GM12865 (cell line): Measurements from ENCODE around the gene MCHR1.
"Not testable (repeated sequence)": the region's sequence is repeated elsewhere in the genome, so short reads cannot be mapped to it uniquely, and the experiment has no call there.

Source experiments
- DNase-seq: peaks from one replicate; pipeline ENCODE4 v3.0.0; 2010; ENCODE audit warnings: low read depth
- H3K4me3 ChIP-seq: 2 replicates; pipeline ENCODE4 v1.5.1; 2011; ENCODE audit warnings: mild to moderate bottlenecking, low read depth, low read length, control low read depth
- CTCF ChIP-seq: IDR thresholded peaks from 2 replicates; pipeline ENCODE4 v1.5.1; 2011; ENCODE audit warnings: low read length, control low read depth, low read depth, inconsistent platforms; ENCODE audit not compliant: insufficient read depth; ENCODE audit errors: missing control alignments

Gene MCHR1

GRCh38 chr22:40648386-40648785, 30.9 kb upstream of the MCHR1 start:
- H3K4me3 ChIP-seq = no peak overlapping the region
- no peak for DNase-seq
- no peak for TF ChIP-seq CTCF

GRCh38 chr22:40651057-40651456, 28.2 kb upstream of the MCHR1 start:
- no peak for TF ChIP-seq CTCF
- H3K4me3 ChIP-seq = peak overlapping the region; percentile 71
- DNase-seq = no peak

GRCh38 chr22:40651563-40652501, 27.5 kb upstream of the MCHR1 start:
- H3K4me3 ChIP-seq = peak overlapping the region; percentile 71
- TF ChIP-seq CTCF = no peak
- DNase-seq = peak; percentile 88

- DNase-seq = no peak
- no peak for TF ChIP-seq CTCF
- no peak overlapping the region for H3K4me3 ChIP-seq
Measured at GRCh38 chr22:40653361-40653760, 25.9 kb upstream of the MCHR1 start.

- DNase-seq = no peak
- no peak overlapping the region for H3K4me3 ChIP-seq
- no peak for TF ChIP-seq CTCF
Measured at GRCh38 chr22:40654522-40655167, 24.6 kb upstream of the MCHR1 start.

GRCh38 chr22:40655941-40656340, 23.3 kb upstream of the MCHR1 start:
- not testable (repeated sequence) for DNase-seq, H3K4me3 ChIP-seq

- H3K4me3 ChIP-seq, DNase-seq: not testable (repeated sequence)
Measured at GRCh38 chr22:40656651-40657050, 22.6 kb upstream of the MCHR1 start.

- no peak for DNase-seq
- no peak overlapping the region for H3K4me3 ChIP-seq
- no peak for TF ChIP-seq CTCF
Measured at GRCh38 chr22:40659166-40659565, 20.1 kb upstream of the MCHR1 start.
